Pancreas (tissue), 10 donors: Measurements from ENCODE around the gene GDPD5. TPM values are rescaled to one million over a fixed set of nuclear protein-coding genes. Genes with fewer than 3 reads are reported as not detected.

Source experiments
- ATAC-seq, 4 donors: fragments of 200-7000 bp; cut with Tn5 transposase; one replicate each; pipeline versions ENCODE4 v1.8.0 to v1.9.1; 2020; ENCODE audit warnings: mild to moderate bottlenecking in 4 of 4, moderate library complexity in 4 of 4
- DNase-seq, 6 donors: peaks; one replicate each; pipeline ENCODE4 v3.0.0-alpha.2; 2020
- FAIRE-seq: peaks from 2 replicates; lab custom pipeline; 2012; peaks lifted over from hg19 to GRCh38; lab: Jason Lieb, UNC
- H3K27ac ChIP-seq, 4 donors: fragments of 200-600 bp; sonication (generic); 1 replicate in 3 of 4; 2 replicates in 1 of 4; pipeline versions ENCODE4 v1.5.0 to v1.8.0; 2020
- H3K27me3 ChIP-seq, 4 donors: fragments of 200-600 bp; one replicate each; pipeline ENCODE4 v1.8.0; 2021
- H3K36me3 ChIP-seq, 3 donors: fragments of 200-600 bp; sonication (generic) in 1 of 3; one replicate each; pipeline versions ENCODE4 v1.5.0 to v1.8.0; 2020 to 2021
- H3K4me1 ChIP-seq, 3 donors: fragments of 200-600 bp; one replicate each; pipeline ENCODE4 v1.8.0; 2021
- H3K4me3 ChIP-seq, 4 donors: fragments of 200-600 bp; sonication (generic) in 2 of 4; one replicate each; pipeline versions ENCODE4 v1.5.0 to v1.8.0; 2020 to 2021
- H3K9me3 ChIP-seq, 4 donors: fragments of 200-600 bp; one replicate each; pipeline ENCODE4 v1.8.0; 2021
- CTCF ChIP-seq, 4 donors: fragments of 200-600 bp; sonication (generic) in 3 of 4; IDR thresholded peaks; one replicate each; pipeline versions ENCODE4 v1.5.0 to v1.8.0; 2021; ENCODE audit warnings: antibody characterized with exemption in 4 of 4
- WGBS, 2 donors: extraction: QIAGEN DNeasy Blood & Tissue Kit; methylation state at CpG; one replicate each; pipeline ENCODE4 v1.1.7; 2013; 5-methylcytosine and 5-hydroxymethylcytosine counted together
- intact Hi-C, 3 donors: fragments of 100-400 bp; cut with DNase I; formaldehyde crosslinking; loops; one replicate each; pipeline versions ENCODE4 v1.11.1 to v1.14.2; 2022
- polyA plus RNA-seq, 2 donors: library from polyadenylated mRNA; stranded (reverse); fragments of 200-250 nt; gene quantifications; one replicate each; pipeline ENCODE4 v1.2.3, GENCODE V29; 2013
- total RNA-seq, 6 donors: library from RNA; stranded (reverse); fragmentation: NEBNext Ultra II Directional in 4 of 6; extraction: Animal tissue kit (Norgen Biotek cat#: 25700) in 4 of 6; gene quantifications; one replicate each; pipeline versions ENCODE4 v1.2.1 to v1.2.4, GENCODE V29; 2021 to 2023
- donor health status: healthy with polysubstance abuse.
- donor health status: DM: no; HTN: no; CAD: no; lungs with moderate emphysema.
- donor health status: DM: no; HTN: no; CAD: no.
- donor health status: control.
- donor health status: control.
- donor health status: Bipolar disorder and iron deficiency.
- donor health status: DM: yes; HTN: yes; CAD: no.
- donor health status: DM: no; HTN: no; CAD: no.
- donor health status: DM: no; HTN: no; CAD: no.
- donor health status: DM: yes; HTN: yes; CAD: no.

The GDPD5 gene
- total and polyA plus RNA-seq, 8 donors: 24.3 to 92.9 (median 32.7) TPM

DNA sequence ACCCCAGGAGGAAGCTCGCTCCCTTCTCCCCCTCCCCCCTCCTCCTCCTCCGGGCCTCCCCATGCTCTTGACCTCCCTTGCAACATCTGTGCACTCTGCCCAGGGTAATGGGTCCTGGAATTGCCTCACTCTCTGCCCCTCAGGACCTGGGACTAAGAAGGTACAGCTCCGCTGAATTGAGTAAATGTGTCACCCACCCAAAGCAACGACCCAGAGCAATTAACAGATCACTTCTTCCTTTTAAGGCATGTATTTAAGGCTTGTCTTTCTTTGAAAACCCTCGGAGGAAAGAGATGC, 15.1 kb downstream of the GDPD5 start:
- Histone ChIP-seq H3K27me3 (no peaks in the 10 kb centered on the region), H3K36me3 (no peaks in the 10 kb centered on the region), H3K4me3 (no peak overlapping the region), H3K27ac (no peak overlapping the region), H3K9me3 (no peaks in the 10 kb centered on the region), H3K4me1 (no peaks in the 10 kb centered on the region)
- DNase-seq (no peak), ATAC-seq (no peak), FAIRE-seq (no peak)
- TF ChIP-seq CTCF (IDR thresholded peaks at IDR 0.05): no peak
- WGBS, 2 donors: 76 to 80% methylated on average over 5 of the region's 5 CpGs
- intact Hi-C loops: no loop called here

DNA sequence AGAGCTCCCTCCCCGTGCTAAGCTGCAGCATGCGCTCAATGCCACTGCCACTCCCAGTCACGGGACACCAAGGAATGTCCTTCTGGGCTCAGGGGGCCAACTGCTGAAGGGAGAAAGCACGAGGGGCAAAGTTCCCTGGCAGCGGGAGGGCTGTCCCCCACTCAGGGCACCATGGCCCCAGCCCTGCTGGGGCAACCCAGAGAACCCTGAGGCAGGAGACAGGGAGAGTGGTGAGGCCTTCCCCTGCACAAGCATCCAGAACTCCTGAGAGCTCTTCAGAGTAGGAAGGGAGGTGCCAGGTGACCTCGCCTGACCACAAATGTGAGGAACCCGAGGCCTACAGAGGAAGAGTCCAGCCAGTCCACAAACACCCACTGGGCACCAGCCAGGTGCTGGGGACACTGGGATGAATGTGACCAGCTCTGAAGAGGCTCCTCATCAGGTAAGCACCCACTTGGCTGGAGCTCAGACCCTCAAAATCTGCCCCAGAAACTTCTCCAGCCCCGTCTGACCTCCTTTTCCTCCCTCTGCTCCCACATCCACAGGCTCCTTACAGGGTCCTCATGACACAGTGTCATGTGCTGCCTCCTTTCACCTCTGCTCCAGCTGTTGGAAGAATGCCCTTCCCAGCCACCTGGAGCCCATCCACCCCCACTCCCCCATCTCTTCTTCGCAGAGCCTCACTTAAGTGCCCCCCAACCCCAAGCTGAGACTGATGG, 15.6 kb downstream of the GDPD5 start:
- no peak overlapping the region for H3K27ac ChIP-seq
- no peak overlapping the region for H3K4me3 ChIP-seq
- H3K9me3 ChIP-seq: no peaks in the 10 kb centered on the region
- H3K36me3 ChIP-seq: no peaks in the 10 kb centered on the region
- 71 to 77% methylated on average over 9 of the region's 9 CpGs for WGBS, 2 donors
- ATAC-seq (no peak), FAIRE-seq (no peak), DNase-seq (no peak)
- H3K27me3 ChIP-seq: no peaks in the 10 kb centered on the region
- no peak for TF ChIP-seq CTCF (IDR thresholded peaks at IDR 0.05)
- no peaks in the 10 kb centered on the region for H3K4me1 ChIP-seq
- intact Hi-C loops: no loop called here

DNA sequence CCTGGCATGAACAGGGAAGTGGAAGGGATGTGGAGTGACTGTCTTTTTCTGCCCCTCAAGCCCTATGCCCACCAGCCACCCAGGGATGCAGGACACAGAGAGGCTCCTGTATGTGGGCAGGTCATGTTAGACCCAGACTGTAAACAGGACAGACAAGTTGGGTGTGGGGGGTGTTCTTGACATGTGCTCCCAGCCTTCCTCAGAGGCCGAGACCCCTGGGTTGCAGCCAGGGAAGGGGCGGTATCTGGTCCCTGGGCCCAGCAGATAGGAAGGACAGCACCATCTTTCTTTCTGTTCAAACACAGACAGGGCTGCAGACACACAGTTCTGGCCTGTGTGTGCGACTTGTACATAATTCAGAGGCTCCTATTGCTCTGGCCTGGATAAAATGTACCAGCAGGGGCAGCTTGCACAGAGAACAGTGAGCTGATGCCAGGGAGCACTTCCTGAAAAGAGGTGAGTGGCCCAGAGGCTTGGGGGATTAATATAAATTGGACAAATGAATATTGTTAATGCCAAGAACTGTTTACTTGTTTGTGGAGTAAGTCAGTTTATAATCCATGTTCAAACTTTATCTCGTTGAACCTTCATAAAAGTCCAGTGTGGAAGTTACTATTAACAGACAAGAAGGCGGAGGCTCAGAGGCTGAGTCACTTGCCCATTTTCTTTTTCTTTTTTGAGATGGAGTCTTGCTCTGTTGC, 16.6 kb downstream of the GDPD5 start:
- H3K27me3 ChIP-seq: no peaks in the 10 kb centered on the region

DNA sequence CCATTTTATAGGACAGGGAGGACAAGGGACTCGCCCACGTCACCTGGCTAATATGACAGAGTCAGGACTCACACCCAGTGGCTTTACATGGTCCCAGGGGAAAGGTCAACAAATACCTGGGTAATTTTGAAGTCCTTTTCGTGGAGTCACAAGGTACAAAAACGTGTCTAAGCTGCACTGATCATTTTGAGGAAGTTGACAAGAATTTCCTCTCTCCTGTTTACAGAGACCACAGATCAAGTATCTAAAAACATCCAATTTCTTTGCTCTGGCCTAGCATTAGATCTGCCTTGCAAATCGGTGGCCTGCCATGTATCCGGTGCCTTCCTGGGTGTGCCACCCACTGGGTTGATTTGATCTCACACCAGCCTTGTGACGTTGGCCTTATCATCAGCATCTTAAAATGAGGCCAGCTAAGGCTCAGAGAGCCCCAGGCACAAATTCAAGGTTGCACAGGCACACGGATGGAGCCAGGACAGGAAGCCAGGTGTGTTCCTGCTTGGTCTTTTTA, 17.6 kb downstream of the GDPD5 start:
- no peak overlapping the region for H3K27ac ChIP-seq
- no peak for ATAC-seq
- no peaks in the 10 kb centered on the region for H3K36me3 ChIP-seq
- FAIRE-seq: no peak
- H3K4me3 ChIP-seq: no peak overlapping the region
- no peak for DNase-seq
- H3K27me3 ChIP-seq: no peaks in the 10 kb centered on the region
- WGBS, 2 donors: 58 to 60% methylated on average over 8 of the region's 8 CpGs
- no peaks in the 10 kb centered on the region for H3K4me1 ChIP-seq
- no peaks in the 10 kb centered on the region for H3K9me3 ChIP-seq
- no peak for TF ChIP-seq CTCF (IDR thresholded peaks at IDR 0.05)
- intact Hi-C loops: no loop called here

More for the DNA sequence above, 16.6 kb downstream of the GDPD5 start:
- Histone ChIP-seq H3K27ac (no peak overlapping the region), H3K4me3 (no peak overlapping the region), H3K36me3 (no peaks in the 10 kb centered on the region), H3K4me1 (no peaks in the 10 kb centered on the region), H3K9me3 (no peaks in the 10 kb centered on the region)
- intact Hi-C loops: no loop called here
- ATAC-seq (no peak), FAIRE-seq (no peak), DNase-seq (no peak)
- TF ChIP-seq CTCF (IDR thresholded peaks at IDR 0.05): no peak
- 74 to 79% methylated on average over 5 of the region's 5 CpGs for WGBS, 2 donors

GRCh38 chr11:75507571-75507970, 18.2 kb downstream of the GDPD5 start:
- ATAC-seq (no peak), FAIRE-seq (no peak), DNase-seq (no peak)
- H3K4me3 ChIP-seq: no peak overlapping the region
- H3K27ac ChIP-seq: no peak overlapping the region
- TF ChIP-seq CTCF (IDR thresholded peaks at IDR 0.05): no peak
- no peaks in the 10 kb centered on the region for H3K36me3 ChIP-seq
- no peaks in the 10 kb centered on the region for H3K9me3 ChIP-seq
- no peaks in the 10 kb centered on the region for H3K27me3 ChIP-seq
- WGBS, 2 donors: 86 to 95% methylated on average over 3 of the region's 3 CpGs
- intact Hi-C loops: no loop called here
- H3K4me1 ChIP-seq: no peaks in the 10 kb centered on the region
